GM08714 (cell line): ENCODE measurements around the gene TCEAL6.

Experiments
- H3K4me3 ChIP-seq: fragments of 200-500 bp; sonication (Bioruptor generic); 2 replicates; pipeline ENCODE4 v1.5.1; 2014; ENCODE audit warnings: mild to moderate bottlenecking, low read length, inconsistent platforms
- ZNF274 ChIP-seq: IDR thresholded peaks from 2 replicates; pipeline ENCODE4 v1.6.1; 2012; ENCODE audit warnings: mild to moderate bottlenecking, low read depth, low read length

The TCEAL6 gene

DNA sequence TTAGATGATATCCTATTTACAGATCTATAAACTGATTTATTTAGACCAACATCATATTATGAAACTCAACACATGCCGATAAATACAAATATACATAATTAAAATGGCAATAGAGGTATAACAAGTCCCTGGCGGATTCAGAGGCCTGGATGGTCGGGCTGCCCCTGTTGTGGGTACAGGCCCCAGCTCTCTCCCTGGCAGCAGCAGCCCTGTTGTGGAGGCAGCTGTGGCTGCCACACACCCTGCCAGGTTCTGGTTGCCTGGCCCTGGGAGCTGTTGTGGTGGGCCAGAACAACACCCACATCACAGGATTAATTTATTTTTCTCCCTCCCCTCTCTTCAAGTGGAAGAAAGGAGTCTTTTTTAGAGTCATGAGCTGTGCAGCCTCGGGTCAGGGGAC, 28.9 kb downstream of the TCEAL6 start:
- no peak overlapping the region for H3K4me3 ChIP-seq
- TF ChIP-seq ZNF274, result no peak
